Activated CD8-positive, alpha-beta memory T cell treated with anti-CD3 and anti-CD28 coated beads, Interleukin-2, amount 50 U/mL, for 24 hours (primary cell): Measurements from ENCODE around the gene SIK1.
"Not testable (repeated sequence)": the region's sequence is repeated elsewhere in the genome, so short reads cannot be mapped to it uniquely, and the experiment has no call there.

Source experiments
- DNase-seq: peaks from one replicate; pipeline ENCODE4 v3.0.0-alpha.2; 2020; ENCODE audit errors: extremely low read depth

The SIK1 gene

GRCh38 chr21:43439316-43440075 lies 12.6 kb upstream of the SIK1 start:
- not testable (repeated sequence) for DNase-seq

GRCh38 chr21:43436272-43436671 lies 9.3 kb upstream of the SIK1 start:
- not testable (repeated sequence) for DNase-seq

GRCh38 chr21:43433340-43434136 lies 6.6 kb upstream of the SIK1 start:
- not testable (repeated sequence) for DNase-seq

- not testable (repeated sequence) for DNase-seq
These were observed 4.0 kb upstream of the SIK1 start for GRCh38 chr21:43430830-43431416.

- not testable (repeated sequence) for DNase-seq
These were observed 2.0 kb upstream of the SIK1 start for GRCh38 chr21:43428964-43429363.

GRCh38 chr21:43427242-43427559 lies 270 bp upstream of the SIK1 start:
- not testable (repeated sequence) for DNase-seq

GRCh38 chr21:43426004-43426403 lies 927 bp downstream of the SIK1 start:
- not testable (repeated sequence) for DNase-seq

- DNase-seq, result not testable (repeated sequence)
These were observed 7.5 kb downstream of the SIK1 start for GRCh38 chr21:43419475-43419874.

- DNase-seq, result not testable (repeated sequence)
These were observed 12.4 kb downstream of the SIK1 start for GRCh38 chr21:43414576-43414975.

- DNase-seq, result not testable (repeated sequence)
These were observed 14.7 kb downstream of the SIK1 start for GRCh38 chr21:43412020-43412788.

- not testable (repeated sequence) for DNase-seq
These were observed 16.4 kb downstream of the SIK1 start for GRCh38 chr21:43410456-43411068.

- DNase-seq, result not testable (repeated sequence)
These were observed 19.8 kb downstream of the SIK1 start for GRCh38 chr21:43407139-43407538.

GRCh38 chr21:43404450-43404849 lies 22.5 kb downstream of the SIK1 start:
- DNase-seq, result not testable (repeated sequence)

GRCh38 chr21:43403651-43404430 lies 23.1 kb downstream of the SIK1 start:
- not testable (repeated sequence) for DNase-seq

GRCh38 chr21:43401125-43401524 lies 25.8 kb downstream of the SIK1 start:
- not testable (repeated sequence) for DNase-seq

GRCh38 chr21:43399595-43400015 lies 27.3 kb downstream of the SIK1 start:
- DNase-seq, result not testable (repeated sequence)

- DNase-seq, result not testable (repeated sequence)
These were observed 27.8 kb downstream of the SIK1 start for GRCh38 chr21:43399136-43399535.

- DNase-seq, result not testable (repeated sequence)
These were observed 28.4 kb downstream of the SIK1 start for GRCh38 chr21:43398533-43398932.

GRCh38 chr21:43398000-43398399 lies 28.9 kb downstream of the SIK1 start:
- DNase-seq, result not testable (repeated sequence)

GRCh38 chr21:43397439-43397808 lies 29.5 kb downstream of the SIK1 start:
- not testable (repeated sequence) for DNase-seq
